Breast epithelium (tissue), 4 donors: Measurements from ENCODE around the gene MX2. TPM values are rescaled to one million over a fixed set of nuclear protein-coding genes. Genes with fewer than 3 reads are reported as not detected.
A peak's percentile ranks its signal among the peaks of the same experiment; 100 is the strongest.

Source experiments
- DNase-seq, 2 donors: peaks; one replicate each; pipeline ENCODE4 v3.0.0-alpha.2; 2019; ENCODE audit warnings: low spot score in 2 of 2
- H3K27ac ChIP-seq, 2 donors: fragments of 200-600 bp; sonication (generic) in 1 of 2; one replicate each; pipeline ENCODE4 v1.5.1; 2016 to 2019; ENCODE audit warnings: mild to moderate bottlenecking in 1 of 2
- H3K27me3 ChIP-seq, 2 donors: fragments of 200-600 bp; sonication (generic) in 1 of 2; one replicate each; pipeline versions ENCODE4 v1.5.1 to v1.6.0; 2017 to 2019; ENCODE audit warnings: control low read depth in 1 of 2, mild to moderate bottlenecking in 1 of 2
- H3K36me3 ChIP-seq: fragments of 200-600 bp; one replicate; pipeline ENCODE4 v1.5.1; 2019
- H3K4me1 ChIP-seq, 2 donors: fragments of 200-600 bp; sonication (generic); one replicate each; pipeline ENCODE4 v1.5.1; 2016 to 2019; ENCODE audit warnings: control low read depth in 1 of 2
- H3K4me3 ChIP-seq, 3 donors: fragments of 200-600 bp; sonication (generic); 1 replicate in 2 of 3; 2 replicates in 1 of 3; pipeline ENCODE4 v1.5.1; 2016 to 2019; ENCODE audit warnings: mild to moderate bottlenecking in 3 of 3, moderate library complexity in 2 of 3
- H3K9me3 ChIP-seq, 2 donors: fragments of 200-600 bp; sonication (generic) in 1 of 2; one replicate each; pipeline ENCODE4 v1.5.1; 2016 to 2019; ENCODE audit warnings: control low read depth in 1 of 2
- POLR2A ChIP-seq: fragments of 450-650 bp; IDR thresholded peaks from one replicate; pipeline ENCODE4 v1.6.1; 2016; ENCODE audit warnings: antibody characterized with exemption, mild to moderate bottlenecking, moderate library complexity
- POLR2AphosphoS5 ChIP-seq, 3 donors: sonication (generic); formaldehyde crosslinking; IDR thresholded peaks; one replicate each; pipeline ENCODE4 v1.6.1; 2017; ENCODE audit warnings: antibody characterized with exemption in 3 of 3
- intact Hi-C: fragments of 100-400 bp; cut with DNase I; formaldehyde crosslinking; loops from one replicate; pipeline ENCODE4 v1.15.1; 2023; ENCODE audit warnings: low total_unique reads
- total RNA-seq, 3 donors: library from RNA; depleted of rRNA; stranded (reverse); fragments of >200 nt; gene quantifications; one replicate each; pipeline ENCODE4 v1.1.0, GENCODE V29; 2016
- TF ChIP-seq, protein P1 (sequence below), 3 donors: fragments of 450-650 bp; IDR thresholded peaks; one replicate each; pipeline ENCODE4 v1.5.1; 2016 to 2017; ENCODE audit warnings: antibody characterized with exemption in 3 of 3, mild to moderate bottlenecking in 3 of 3, moderate library complexity in 3 of 3

MX2 gene
- total RNA-seq, 3 donors from 2014 or later = 8.9 to 31.5 (median 29.4) TPM

DNA sequence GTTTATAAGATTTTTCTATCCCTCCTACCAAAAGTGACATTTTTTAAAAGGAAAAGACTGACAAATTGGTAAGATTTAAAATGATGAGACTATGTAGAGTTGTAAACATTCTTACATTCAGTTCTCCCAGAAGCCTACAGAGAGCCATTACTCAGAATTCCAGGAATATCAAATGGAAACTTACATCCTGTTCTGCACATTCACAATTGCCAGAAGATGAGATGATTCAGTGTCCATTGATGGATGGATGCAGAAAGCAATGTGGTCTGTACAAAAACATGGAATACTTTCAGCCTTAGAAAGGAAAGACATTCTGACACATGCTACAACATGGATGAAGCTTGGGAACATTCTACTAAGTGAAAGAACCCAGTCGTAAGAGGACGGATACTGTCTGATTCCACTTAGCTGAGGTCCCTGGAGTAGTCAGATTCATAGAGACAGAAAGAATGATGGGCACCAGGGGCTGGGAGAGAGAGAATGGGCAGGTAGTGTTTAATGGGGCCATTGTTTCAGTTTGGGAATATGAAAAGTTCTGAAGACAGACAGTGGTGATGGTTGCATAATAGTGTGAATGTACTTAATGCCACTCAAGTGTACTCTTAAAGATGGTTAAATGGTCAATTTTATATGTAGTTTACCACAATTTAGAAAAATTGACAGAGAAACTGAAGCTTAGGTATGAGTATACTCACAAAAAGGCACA, 80.8 kb downstream of the MX2 start:
- H3K4me3 ChIP-seq = no peak overlapping the region
- no peaks in the 10 kb centered on the region for H3K27me3 ChIP-seq
- H3K9me3 ChIP-seq = no peaks in the 10 kb centered on the region
- intact Hi-C loops = loop anchor here (10.0 kb wide), 1 partner anchor 148 kb away; no protein-coding TSS in a partner anchor
- TF ChIP-seq, protein P1, sequence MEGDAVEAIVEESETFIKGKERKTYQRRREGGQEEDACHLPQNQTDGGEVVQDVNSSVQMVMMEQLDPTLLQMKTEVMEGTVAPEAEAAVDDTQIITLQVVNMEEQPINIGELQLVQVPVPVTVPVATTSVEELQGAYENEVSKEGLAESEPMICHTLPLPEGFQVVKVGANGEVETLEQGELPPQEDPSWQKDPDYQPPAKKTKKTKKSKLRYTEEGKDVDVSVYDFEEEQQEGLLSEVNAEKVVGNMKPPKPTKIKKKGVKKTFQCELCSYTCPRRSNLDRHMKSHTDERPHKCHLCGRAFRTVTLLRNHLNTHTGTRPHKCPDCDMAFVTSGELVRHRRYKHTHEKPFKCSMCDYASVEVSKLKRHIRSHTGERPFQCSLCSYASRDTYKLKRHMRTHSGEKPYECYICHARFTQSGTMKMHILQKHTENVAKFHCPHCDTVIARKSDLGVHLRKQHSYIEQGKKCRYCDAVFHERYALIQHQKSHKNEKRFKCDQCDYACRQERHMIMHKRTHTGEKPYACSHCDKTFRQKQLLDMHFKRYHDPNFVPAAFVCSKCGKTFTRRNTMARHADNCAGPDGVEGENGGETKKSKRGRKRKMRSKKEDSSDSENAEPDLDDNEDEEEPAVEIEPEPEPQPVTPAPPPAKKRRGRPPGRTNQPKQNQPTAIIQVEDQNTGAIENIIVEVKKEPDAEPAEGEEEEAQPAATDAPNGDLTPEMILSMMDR (IDR thresholded peaks at IDR 0.05) = no peak
- TF ChIP-seq POLR2A = no peak
- TF ChIP-seq POLR2AphosphoS5 (IDR thresholded peaks at IDR 0.05) = no peak
- H3K36me3 ChIP-seq = peaks cover 4% of the 10 kb centered on the region
- peak in 1 of 2 donors; percentile 0 for DNase-seq
- no peaks in the 10 kb centered on the region for H3K4me1 ChIP-seq
- H3K27ac ChIP-seq = no peak overlapping the region

DNA sequence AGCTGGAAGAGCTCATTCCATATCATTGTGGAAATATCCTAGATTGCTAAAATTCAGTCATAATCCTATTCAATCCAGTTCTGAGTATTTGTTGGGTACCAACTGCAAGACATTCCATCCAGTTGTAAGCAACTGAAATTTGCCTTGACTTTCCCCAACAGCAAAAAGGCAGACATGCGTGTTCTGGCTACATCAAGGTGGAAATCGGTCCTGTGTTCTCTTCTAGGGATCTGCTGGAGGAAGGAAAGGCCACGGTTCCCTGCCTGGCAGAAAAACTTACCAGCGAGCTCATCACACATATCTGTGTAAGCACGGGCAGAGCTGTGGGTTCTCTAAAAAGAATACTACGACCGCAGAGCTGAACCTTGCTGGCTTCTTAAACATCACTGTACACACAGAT, 81.7 kb downstream of the MX2 start:
- intact Hi-C loops = loop anchor here (10.0 kb wide), 1 partner anchor 149 kb away; no protein-coding TSS in a partner anchor
- H3K27me3 ChIP-seq = no peaks in the 10 kb centered on the region
- no peak overlapping the region for H3K27ac ChIP-seq
- no peaks in the 10 kb centered on the region for H3K9me3 ChIP-seq
- no peak overlapping the region for H3K4me3 ChIP-seq
- no peak for TF ChIP-seq POLR2A
- no peak for TF ChIP-seq POLR2AphosphoS5 (IDR thresholded peaks at IDR 0.05)
- TF ChIP-seq, protein P1 (IDR thresholded peaks at IDR 0.05) = no peak
- peak in 1 of 2 donors; percentile 5 for DNase-seq
- no peaks in the 10 kb centered on the region for H3K4me1 ChIP-seq
- peaks cover 4% of the 10 kb centered on the region for H3K36me3 ChIP-seq

GRCh38 chr21:41444703-41445464, 83.1 kb downstream of the MX2 start:
- no peaks in the 10 kb centered on the region for H3K27me3 ChIP-seq
- no peak overlapping the region for H3K4me3 ChIP-seq
- no peaks in the 10 kb centered on the region for H3K4me1 ChIP-seq
- TF ChIP-seq POLR2A = no peak
- TF ChIP-seq, protein P1 (IDR thresholded peaks at IDR 0.05) = no peak
- no peak for TF ChIP-seq POLR2AphosphoS5 (IDR thresholded peaks at IDR 0.05)
- no peak overlapping the region for H3K27ac ChIP-seq
- intact Hi-C loops = loop anchor here (10.0 kb wide), 1 partner anchor 150 kb away; no protein-coding TSS in a partner anchor
- H3K9me3 ChIP-seq = no peaks in the 10 kb centered on the region
- peaks cover 4% of the 10 kb centered on the region for H3K36me3 ChIP-seq
- DNase-seq = peak in 1 of 2 donors; percentile 19

DNA sequence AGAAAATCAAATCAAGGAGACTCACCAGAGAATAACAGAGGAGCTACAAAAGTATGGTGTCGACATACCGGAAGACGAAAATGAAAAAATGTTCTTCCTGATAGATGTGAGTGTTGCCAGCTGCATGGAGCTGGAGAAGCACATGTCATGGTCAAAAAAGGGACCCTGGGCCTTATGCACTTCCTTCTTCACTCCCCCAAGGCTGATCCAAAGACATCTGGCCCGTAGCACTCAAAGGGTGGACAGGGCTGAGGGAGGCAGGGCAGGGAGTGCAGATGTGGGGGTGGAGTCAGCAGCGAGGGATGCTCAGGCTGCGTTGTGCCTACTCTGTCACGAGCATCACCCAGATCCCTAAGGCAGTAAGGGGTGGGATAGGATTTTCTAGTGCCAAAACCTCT, 83.6 kb downstream of the MX2 start:
- Histone ChIP-seq H3K4me3 (no peak overlapping the region), H3K27me3 (no peaks in the 10 kb centered on the region), H3K9me3 (no peaks in the 10 kb centered on the region), H3K27ac (no peak overlapping the region), H3K4me1 (no peaks in the 10 kb centered on the region), H3K36me3 (peaks cover 4% of the 10 kb centered on the region)
- DNase-seq = peak in 1 of 2 donors; percentile 28
- intact Hi-C loops = loop anchor here (10.0 kb wide), 1 partner anchor 151 kb away; no protein-coding TSS in a partner anchor
- TF ChIP-seq POLR2A (no peak), POLR2AphosphoS5 (IDR thresholded peaks at IDR 0.05) (no peak)
- TF ChIP-seq, protein P1 (IDR thresholded peaks at IDR 0.05) = no peak

- H3K27me3 ChIP-seq = no peaks in the 10 kb centered on the region
- H3K9me3 ChIP-seq = no peaks in the 10 kb centered on the region
- H3K4me3 ChIP-seq = no peak overlapping the region
- no peak for DNase-seq
- TF ChIP-seq POLR2AphosphoS5 (IDR thresholded peaks at IDR 0.05) (no peak), POLR2A (no peak)
- TF ChIP-seq, protein P1 (IDR thresholded peaks at IDR 0.05) = no peak
- H3K27ac ChIP-seq = no peak overlapping the region
- no peaks in the 10 kb centered on the region for H3K4me1 ChIP-seq
- intact Hi-C loops = loop anchor here (10.0 kb wide), 1 partner anchor 152 kb away; no protein-coding TSS in a partner anchor
- H3K36me3 ChIP-seq = no peaks in the 10 kb centered on the region
These were observed 84.8 kb downstream of the MX2 start for GRCh38 chr21:41446586-41446985.
